Smooth muscle cell (in vitro differentiated cells): Measurements from ENCODE around the gene NXPH4. TPM values are rescaled to one million over a fixed set of nuclear protein-coding genes. Genes with fewer than 3 reads are reported as not detected.
A peak's percentile ranks its signal among the peaks of the same experiment; 100 is the strongest.

Experiments
- DNase-seq: peaks from one replicate; lab custom pipeline; 2025; ENCODE audit not compliant: unreplicated experiment; lab: John Stamatoyannopoulos, UW
- H2AFZ ChIP-seq: fragments of 200-600 bp; sonication (generic); 2 replicates; pipeline ENCODE4 v1.6.0; 2016; ENCODE audit warnings: antibody characterized with exemption, low read depth, mild to moderate bottlenecking
- H3F3A ChIP-seq: fragments of 200-600 bp; sonication (generic); 2 replicates; pipeline ENCODE4 v1.6.0; 2017; ENCODE audit warnings: antibody characterized with exemption, low read depth
- H3K27ac ChIP-seq: fragments of 200-600 bp; sonication (generic); 2 replicates; pipeline ENCODE4 v1.5.1; 2016; ENCODE audit warnings: low read depth, mild to moderate bottlenecking
- H3K27me3 ChIP-seq: fragments of 200-600 bp; sonication (generic); 2 replicates; pipeline ENCODE4 v1.6.1; 2016; ENCODE audit warnings: low read depth, mild to moderate bottlenecking
- H3K36me3 ChIP-seq: fragments of 200-600 bp; sonication (generic); 2 replicates; pipeline ENCODE4 v1.5.1; 2016; ENCODE audit warnings: low read depth
- H3K4me1 ChIP-seq: fragments of 200-600 bp; sonication (generic); 2 replicates; pipeline ENCODE4 v1.5.1; 2016; ENCODE audit warnings: low read depth
- H3K4me2 ChIP-seq: fragments of 200-600 bp; sonication (generic); 2 replicates; pipeline ENCODE4 v1.6.0; 2016; ENCODE audit warnings: mild to moderate bottlenecking
- H3K4me3 ChIP-seq: fragments of 200-600 bp; sonication (generic); 2 replicates; pipeline ENCODE4 v1.5.1; 2016; ENCODE audit warnings: mild to moderate bottlenecking
- H3K79me2 ChIP-seq: fragments of 200-600 bp; sonication (generic); 2 replicates; pipeline ENCODE4 v1.6.0; 2016; ENCODE audit warnings: low read depth, mild to moderate bottlenecking
- H3K9ac ChIP-seq: fragments of 200-600 bp; sonication (generic); 2 replicates; pipeline ENCODE4 v1.6.0; 2016; ENCODE audit warnings: low read depth
- H3K9me3 ChIP-seq: fragments of 200-600 bp; sonication (generic); replicated peaks from 2 replicates; pipeline ENCODE4 v1.5.1; 2016; ENCODE audit warnings: low read depth
- H4K20me1 ChIP-seq: fragments of 200-600 bp; sonication (generic); 2 replicates; pipeline ENCODE4 v1.6.0; 2016; ENCODE audit warnings: low read depth
- CTCF ChIP-seq: fragments of 200-600 bp; sonication (generic); IDR thresholded peaks from 2 replicates; pipeline ENCODE4 v1.5.1; 2017; ENCODE audit warnings: borderline replicate concordance, mild to moderate bottlenecking, antibody characterized with exemption; ENCODE audit not compliant: insufficient read depth, poor library complexity, severe bottlenecking
- WGBS: methylation state at CpG from one replicate; pipeline ENCODE4 v1.1.7; 2016; ENCODE audit warnings: low lambda C conversion rate; 5-methylcytosine and 5-hydroxymethylcytosine counted together
- polyA plus RNA-seq: library from polyadenylated mRNA; unstranded; fragments of >200 nt; fragmentation: Nextera tagmentation; extraction: Ambion mirVana; gene quantifications from 2 replicates; pipeline ENCODE4 v1.2.1, GENCODE V29; 2016
- total RNA-seq: library from RNA; depleted of rRNA; stranded (reverse); fragments of >200 nt; gene quantifications from 2 replicates; pipeline ENCODE4 v1.2.3, GENCODE V29; 2014

The NXPH4 gene
- total and polyA plus RNA-seq, 2 experiments from 2014 or later: 3.9 to 10.7 TPM

- 52% methylated on average over 4 of the region's 4 CpGs for WGBS
- Histone ChIP-seq H3K9ac (no peak overlapping the region), H3F3A (peaks cover 22% of the 10 kb centered on the region), H3K27me3 (peaks cover 41% of the 10 kb centered on the region), H3K36me3 (no peaks in the 10 kb centered on the region), H3K4me1 (peaks cover 13% of the 10 kb centered on the region), H3K79me2 (no peaks in the 10 kb centered on the region), H3K4me3 (no peak overlapping the region), H3K4me2 (no peak overlapping the region), H3K27ac (peak overlapping the region; percentile 58), H2AFZ (no peak overlapping the region), H3K9me3 (no peaks in the 10 kb centered on the region), H4K20me1 (peaks cover 68% of the 10 kb centered on the region)
- no peak for TF ChIP-seq CTCF
- no peak for DNase-seq
Measured at GRCh38 chr12:57213763-57214397, 2.7 kb upstream of the NXPH4 start.

- Histone ChIP-seq H2AFZ (no peak overlapping the region), H3K79me2 (no peaks in the 10 kb centered on the region), H3K27ac (peak overlapping the region; percentile 29), H3K27me3 (peaks cover 46% of the 10 kb centered on the region), H3K4me2 (no peak overlapping the region), H4K20me1 (peaks cover 63% of the 10 kb centered on the region), H3K9me3 (no peaks in the 10 kb centered on the region), H3K4me1 (peaks cover 15% of the 10 kb centered on the region), H3K4me3 (no peak overlapping the region), H3K9ac (no peak overlapping the region), H3F3A (peaks cover 22% of the 10 kb centered on the region), H3K36me3 (no peaks in the 10 kb centered on the region)
- TF ChIP-seq CTCF: peak; percentile 54
- DNase-seq: no peak
- 21% methylated on average over 11 of the region's 14 CpGs for WGBS
Measured at GRCh38 chr12:57214398-57214781, 2.2 kb upstream of the NXPH4 start.

GRCh38 chr12:57215065-57215464 lies 1.5 kb upstream of the NXPH4 start:
- 71% methylated on average over 11 of the region's 11 CpGs for WGBS
- no peaks in the 10 kb centered on the region for H3K9me3 ChIP-seq
- H3K4me2 ChIP-seq: no peak overlapping the region
- H3K4me1 ChIP-seq: peaks cover 22% of the 10 kb centered on the region
- no peak overlapping the region for H3K27ac ChIP-seq
- H3K36me3 ChIP-seq: no peaks in the 10 kb centered on the region
- no peaks in the 10 kb centered on the region for H3K79me2 ChIP-seq
- H3K4me3 ChIP-seq: no peak overlapping the region
- no peak overlapping the region for H3K9ac ChIP-seq
- H4K20me1 ChIP-seq: peaks cover 57% of the 10 kb centered on the region
- TF ChIP-seq CTCF: no peak
- no peak overlapping the region for H2AFZ ChIP-seq
- peaks cover 53% of the 10 kb centered on the region for H3K27me3 ChIP-seq
- H3F3A ChIP-seq: peaks cover 22% of the 10 kb centered on the region
- DNase-seq: no peak

- Histone ChIP-seq H3K9me3 (no peaks in the 10 kb centered on the region), H3K4me3 (peak overlapping the region; percentile 62), H4K20me1 (peaks cover 51% of the 10 kb centered on the region)
Measured at GRCh38 chr12:57215668-57216013, 953 bp upstream of the NXPH4 start.

More at GRCh38 chr12:57215668-57216013, 953 bp upstream of the NXPH4 start:
- H3F3A ChIP-seq: peaks cover 22% of the 10 kb centered on the region
- no peak overlapping the region for H2AFZ ChIP-seq
- TF ChIP-seq CTCF: no peak
- no peaks in the 10 kb centered on the region for H3K79me2 ChIP-seq
- peaks cover 27% of the 10 kb centered on the region for H3K4me1 ChIP-seq
- peak overlapping the region; percentile 97 for H3K4me2 ChIP-seq
- H3K27ac ChIP-seq: no peak overlapping the region
- H3K36me3 ChIP-seq: no peaks in the 10 kb centered on the region
- WGBS: 41% methylated on average over 7 of the region's 7 CpGs
- no peak for DNase-seq
- no peak overlapping the region for H3K9ac ChIP-seq
- peaks cover 58% of the 10 kb centered on the region for H3K27me3 ChIP-seq
